Central memory CD4-positive, alpha-beta T cell (primary cell): ENCODE measurements around the gene THUMPD3.
A peak's percentile ranks its signal among the peaks of the same experiment; 100 is the strongest.

ENCODE experiments used
- DNase-seq: peaks from one replicate; pipeline ENCODE4 v3.0.0; 2022
- total RNA-seq, 3 experiments: gene quantifications; one replicate each; lab custom pipeline; 2026; lab: John Stamatoyannopoulos, UW

Gene THUMPD3, protein sequence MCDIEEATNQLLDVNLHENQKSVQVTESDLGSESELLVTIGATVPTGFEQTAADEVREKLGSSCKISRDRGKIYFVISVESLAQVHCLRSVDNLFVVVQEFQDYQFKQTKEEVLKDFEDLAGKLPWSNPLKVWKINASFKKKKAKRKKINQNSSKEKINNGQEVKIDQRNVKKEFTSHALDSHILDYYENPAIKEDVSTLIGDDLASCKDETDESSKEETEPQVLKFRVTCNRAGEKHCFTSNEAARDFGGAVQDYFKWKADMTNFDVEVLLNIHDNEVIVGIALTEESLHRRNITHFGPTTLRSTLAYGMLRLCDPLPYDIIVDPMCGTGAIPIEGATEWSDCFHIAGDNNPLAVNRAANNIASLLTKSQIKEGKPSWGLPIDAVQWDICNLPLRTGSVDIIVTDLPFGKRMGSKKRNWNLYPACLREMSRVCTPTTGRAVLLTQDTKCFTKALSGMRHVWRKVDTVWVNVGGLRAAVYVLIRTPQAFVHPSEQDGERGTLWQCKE
- 35.3 to 78.4 (median 49.6) reads per million in 3 experiments for total RNA-seq

DNA sequence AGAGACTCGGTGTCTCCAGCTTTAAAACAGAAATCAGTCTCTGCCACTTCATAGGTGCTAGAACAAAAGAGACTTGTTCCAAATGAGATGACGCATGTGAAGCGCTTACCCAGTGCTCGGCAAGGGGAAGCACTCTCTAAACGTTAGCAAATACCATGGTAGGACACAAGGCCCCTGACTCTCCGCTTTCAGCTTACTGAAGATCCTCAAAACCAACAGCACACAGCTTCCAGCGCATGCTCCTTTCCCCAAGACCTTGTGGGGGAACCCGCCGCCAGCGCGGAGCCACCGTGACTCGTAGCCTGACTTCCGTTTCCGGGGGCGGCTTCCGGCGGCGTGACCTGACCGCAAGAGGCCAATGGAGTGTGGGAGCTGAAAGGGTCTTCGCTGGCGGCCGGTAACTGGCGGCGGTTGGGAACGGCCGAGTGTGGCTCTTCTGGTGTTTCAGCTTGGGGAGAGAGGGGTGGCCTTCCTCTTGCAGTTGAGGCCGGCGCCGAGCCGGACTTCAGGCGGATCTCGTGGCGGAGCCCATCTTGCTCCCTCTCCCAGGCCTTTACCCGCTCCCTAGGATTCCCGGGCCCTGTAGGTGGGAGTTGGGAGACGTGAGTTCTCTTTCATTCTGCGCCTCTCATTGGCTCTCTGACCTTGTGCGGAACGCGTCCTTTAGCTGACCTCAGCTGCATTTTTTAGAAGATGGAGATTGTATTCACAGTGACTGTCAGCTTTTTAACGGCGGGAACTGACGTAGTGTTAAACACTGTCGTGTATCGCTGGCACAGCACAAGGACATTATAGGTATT, at the start of gene THUMPD3:
THUMPD3 (plus strand) TSS at position 324 of the 800 bp plus-strand sequence. CDS start 2,015 bp downstream, outside the sequence.
- peak; percentile 86 for DNase-seq

DNA sequence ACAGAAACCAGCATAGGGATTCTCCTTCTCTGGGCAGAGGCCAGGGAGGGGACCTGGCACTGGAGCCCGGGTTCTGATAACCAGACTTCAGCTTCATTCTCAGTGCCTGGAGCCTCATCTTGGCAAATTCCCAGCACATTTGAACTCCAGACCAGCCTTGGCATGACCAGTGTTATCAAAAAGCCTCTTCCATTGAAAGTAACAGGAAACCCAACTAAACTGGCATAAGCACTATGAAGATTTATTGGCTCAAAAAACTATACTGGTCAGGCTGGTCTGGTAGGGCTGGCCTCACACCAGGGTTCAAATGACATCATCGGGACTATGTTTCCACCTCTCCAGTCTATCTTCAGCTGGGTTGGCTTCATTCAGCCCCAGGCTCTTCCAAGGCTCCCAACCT, 48.1 kb upstream of the THUMPD3 start:
- DNase-seq, result no peak

DNA sequence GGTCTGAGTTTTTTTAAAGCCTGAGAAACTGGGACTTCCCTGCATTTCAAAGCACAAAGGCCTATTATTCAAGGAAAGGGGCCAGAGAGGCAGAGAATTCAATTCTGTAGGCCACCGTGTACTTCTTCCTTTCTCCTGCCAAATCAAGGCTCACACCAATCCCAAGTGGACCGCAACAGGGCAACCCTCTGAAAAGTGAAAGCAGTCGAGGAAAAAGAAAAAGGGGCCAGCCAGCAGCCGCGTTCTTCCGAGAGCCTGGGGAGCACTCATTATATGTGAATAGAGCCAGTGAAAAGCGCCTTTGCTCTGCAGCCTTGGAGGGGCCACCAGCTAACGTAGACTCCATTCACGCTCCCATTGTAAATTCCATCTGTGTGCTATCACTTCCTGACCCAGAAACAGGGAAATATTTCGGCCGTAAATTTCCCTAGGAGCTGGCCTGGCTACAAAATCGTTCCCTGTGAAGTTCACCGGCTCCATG, 45.9 kb upstream of the THUMPD3 start:
- no peak for DNase-seq

DNA sequence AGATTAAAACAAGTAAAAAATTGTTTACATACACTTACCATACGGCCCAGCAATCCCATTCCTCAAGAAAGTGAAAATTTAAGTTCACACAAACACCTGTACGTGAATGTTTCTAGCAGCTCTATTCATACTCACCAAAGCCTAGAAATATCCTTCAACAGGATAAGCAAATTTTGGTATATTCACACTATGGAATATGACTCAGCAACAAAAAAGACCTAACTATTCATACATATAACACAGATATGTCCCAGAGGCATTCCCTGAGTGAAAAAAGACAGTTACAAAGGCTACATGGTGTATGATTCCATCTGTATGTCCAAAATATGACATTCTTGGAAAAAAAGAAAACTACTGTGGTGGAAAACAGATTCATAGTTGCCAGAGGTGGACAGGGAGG, 40.1 kb upstream of the THUMPD3 start:
- DNase-seq, result no peak

DNA sequence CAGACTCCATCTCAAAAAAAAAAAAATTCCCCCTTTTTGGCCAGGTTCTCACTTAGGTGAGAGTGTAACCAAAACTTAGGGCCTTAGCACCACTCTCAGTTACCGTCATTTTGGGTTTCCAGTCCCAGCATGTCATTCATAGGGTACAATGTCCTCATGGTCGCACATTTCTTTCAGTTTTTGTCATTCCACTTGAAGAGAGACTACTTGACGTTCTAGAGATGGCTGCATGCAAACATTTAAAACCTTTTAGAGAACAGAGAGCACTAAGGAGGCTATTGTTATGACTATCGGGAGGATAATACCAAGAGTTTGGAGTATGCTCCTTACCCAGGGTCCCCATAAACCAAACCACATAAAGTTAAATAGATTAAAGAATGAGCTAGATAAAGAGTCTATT, 37.9 kb upstream of the THUMPD3 start:
- DNase-seq, result no peak

DNA sequence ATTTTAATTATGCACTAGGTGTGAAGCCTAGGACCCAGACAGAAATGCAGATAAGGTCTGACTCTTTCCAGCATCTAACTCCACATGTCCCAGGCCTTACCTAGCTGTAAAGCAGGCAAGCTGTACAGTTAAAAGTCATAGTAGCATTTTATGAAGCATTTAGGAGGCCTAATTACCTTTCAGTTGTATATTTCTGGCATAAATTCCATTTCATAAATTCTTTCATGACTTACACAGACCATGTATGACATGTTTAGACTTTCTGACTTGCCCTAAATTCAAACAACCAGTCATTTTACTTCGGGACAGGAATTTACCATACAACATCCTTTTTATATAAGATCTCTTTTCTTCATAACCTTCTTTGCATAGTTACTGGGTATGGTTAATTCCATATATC, 35.3 kb upstream of the THUMPD3 start:
- DNase-seq, result no peak

DNA sequence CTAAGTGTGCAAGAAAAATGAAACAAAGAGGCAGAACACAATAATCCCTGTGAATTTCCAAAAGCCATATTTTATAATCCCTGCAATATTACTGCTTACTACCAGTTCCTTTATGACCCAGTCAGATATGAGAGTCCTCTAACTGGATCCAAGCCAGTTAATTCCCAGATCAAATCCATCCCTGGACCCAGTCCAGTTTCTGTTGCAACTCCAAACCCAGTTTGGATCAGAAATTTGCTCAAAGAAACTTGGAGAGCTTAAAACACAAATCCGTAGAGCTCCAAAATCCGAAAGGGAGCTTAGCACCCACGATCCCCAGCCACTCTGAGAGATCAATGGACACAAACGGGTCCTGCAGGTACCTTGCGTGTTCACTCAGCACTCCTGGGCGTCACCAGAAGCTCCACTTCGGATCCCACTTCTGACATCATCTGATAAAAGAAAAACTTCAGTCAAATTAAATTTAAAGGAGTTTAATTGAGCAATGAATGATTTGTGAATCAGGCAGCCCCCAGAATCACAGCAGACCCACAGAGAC, 32.6 kb upstream of the THUMPD3 start:
- DNase-seq, result no peak

DNA sequence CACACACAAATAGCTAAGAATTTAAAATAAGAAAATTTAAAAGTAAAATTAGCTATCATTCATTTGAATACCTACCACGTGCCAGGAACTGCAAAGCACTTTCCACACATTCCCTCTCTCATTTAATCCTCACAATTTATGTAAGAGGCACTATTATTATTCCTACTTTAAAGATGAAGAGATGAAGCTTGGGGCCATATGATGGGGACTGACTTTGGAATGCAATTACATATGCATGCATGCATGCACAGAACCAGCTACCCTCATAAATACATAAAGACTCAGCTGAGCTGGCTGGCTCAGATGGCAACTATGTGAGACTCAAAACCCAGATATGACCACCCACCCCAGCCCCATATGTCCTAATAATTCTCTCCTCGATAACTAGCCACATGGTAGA, 31.7 kb upstream of the THUMPD3 start:
- no peak for DNase-seq

DNA sequence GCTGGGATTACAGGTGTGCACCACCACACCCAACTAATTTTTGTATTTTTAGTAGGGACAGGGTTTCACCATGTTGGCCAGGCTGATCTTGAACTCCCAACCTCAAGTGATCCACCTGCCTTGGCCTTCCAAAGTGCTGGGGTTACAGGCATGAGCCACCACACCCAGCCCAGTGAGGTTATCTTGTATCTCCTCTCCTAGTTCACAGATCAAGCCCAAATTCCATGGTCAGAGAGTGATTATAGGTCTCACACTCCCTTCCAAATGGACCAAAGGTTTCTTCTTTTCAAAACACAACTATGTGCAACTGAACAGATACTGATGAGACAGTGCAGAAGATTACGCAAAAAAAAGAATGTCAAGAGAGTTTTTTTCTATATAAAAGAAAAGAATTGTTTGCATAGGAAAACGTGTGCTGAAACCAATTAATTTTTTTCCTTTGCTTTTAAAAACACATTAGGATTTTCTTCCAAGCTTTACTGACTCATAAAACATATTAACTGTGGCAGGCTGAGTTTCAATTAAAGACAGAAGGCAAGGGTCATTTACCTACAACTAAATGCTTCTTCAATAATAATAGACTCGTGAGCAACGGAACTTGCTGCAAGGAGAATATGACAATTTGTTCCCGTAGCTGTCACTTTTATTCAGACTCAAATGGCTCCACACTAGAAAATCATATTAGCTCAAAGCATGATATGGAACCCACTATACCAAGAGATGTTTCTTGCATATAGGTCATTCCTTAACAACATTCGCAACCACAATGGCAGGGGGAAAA, 30.4 kb upstream of the THUMPD3 start:
- no peak for DNase-seq

DNA sequence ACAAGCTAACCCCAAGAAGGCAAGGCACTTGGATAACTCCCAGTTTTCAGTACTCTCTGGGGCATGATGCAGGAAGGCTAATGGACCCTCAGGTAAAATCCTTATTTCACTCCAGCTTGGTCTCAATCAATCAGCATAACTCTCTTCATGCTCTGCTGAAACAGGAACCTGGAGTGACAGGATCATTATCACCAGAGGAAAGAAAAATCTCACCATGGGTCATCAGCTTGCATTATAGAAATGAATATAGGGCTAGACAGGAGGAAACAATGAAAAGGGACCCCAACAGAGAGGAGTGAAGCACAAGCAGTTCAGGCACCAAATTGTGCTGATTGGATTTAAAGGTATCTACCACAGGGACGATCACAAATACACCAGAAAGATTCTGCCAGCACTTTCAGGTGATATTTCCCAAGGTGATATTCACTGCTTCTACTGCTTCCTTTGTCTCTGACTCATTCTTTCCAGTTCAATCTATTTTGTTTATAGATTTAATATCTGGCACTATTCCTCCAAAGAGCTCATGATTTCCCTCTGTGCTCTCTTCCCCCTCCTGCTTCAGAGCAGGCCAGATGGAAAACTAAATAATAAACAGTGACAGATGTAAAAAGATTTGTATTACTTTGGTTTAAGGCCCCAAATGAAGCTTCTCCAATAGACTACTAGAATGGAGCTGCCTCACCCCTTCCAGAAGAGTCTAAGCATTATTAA, 22.9 kb upstream of the THUMPD3 start:
- DNase-seq, result no peak

DNA sequence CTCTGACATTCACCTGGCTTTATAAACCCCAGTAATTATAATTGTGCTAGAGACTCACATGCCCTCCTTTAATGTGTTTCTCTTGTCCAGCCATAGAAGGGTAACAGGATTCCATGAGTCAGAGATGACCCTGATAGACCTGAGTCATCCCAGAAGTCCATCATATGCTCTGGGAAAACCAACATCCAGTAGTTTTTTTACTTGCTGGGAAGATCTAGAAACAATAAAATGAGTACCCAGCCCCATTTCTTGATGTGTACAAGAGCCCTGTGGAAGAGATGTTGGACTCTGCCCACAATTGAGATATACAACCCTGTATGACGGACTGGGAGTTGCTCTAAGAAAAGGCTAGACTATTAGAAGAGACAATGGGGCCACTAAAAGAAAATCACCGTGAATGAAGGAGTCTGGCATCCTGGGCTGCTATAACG, 22.4 kb upstream of the THUMPD3 start:
- no peak for DNase-seq

DNA sequence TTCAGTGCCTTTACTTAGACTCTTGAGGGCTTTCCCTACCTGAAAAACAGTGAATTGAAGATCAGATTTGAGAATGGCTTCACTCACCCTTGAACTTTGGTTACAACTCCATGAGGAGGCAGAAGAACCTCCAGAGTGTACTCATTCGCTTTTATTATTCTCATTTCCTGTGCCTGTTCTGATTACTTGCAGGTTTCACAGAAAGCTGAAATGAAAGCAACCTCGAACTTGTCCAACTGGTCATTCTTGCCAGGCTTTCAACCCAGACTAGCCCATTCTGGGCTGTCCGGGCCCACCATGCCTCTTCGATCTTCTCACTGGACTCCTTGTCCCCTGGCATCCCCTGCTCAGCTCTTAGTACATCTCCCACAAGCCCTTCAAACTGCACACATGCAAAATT, 20.2 kb upstream of the THUMPD3 start:
- DNase-seq, result no peak

DNA sequence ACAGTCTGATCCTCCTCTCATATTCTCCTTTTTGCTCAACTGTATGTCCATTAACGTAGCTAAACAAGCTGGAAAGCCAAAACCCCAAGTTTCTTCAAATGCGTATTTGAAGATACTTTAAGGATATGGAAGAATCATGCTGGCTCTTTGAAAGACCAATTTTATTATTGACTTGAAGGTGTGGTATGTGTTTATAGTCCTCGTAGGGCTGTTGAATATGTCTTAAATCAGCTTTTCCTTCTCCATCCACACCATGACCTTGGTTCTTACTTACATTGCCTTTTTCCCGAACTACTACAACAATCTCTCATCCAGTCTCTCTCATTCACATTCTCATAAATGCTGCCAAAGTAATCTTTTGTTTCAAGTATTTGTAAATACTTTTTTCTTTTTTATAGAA, 19.7 kb upstream of the THUMPD3 start:
- no peak for DNase-seq

DNA sequence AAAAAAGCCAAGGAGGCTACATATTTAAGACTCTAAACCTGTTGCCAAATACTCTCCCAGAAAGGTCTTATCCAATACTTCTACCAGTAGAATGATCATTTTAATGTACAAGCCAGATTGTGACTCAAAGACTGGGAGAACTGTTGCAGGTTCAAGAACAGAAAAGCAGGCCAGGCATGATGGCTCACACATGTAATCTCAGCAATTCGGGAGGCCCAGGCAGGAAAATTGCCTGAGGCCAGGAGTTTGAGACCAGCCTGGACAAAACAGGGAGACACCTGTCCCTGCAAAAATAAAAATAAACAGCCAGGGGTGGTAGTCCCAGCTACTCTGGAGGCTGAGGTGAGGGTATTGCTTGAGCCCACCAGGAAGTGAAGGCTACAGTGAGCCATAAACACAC, 17.8 kb upstream of the THUMPD3 start:
- no peak for DNase-seq

DNA sequence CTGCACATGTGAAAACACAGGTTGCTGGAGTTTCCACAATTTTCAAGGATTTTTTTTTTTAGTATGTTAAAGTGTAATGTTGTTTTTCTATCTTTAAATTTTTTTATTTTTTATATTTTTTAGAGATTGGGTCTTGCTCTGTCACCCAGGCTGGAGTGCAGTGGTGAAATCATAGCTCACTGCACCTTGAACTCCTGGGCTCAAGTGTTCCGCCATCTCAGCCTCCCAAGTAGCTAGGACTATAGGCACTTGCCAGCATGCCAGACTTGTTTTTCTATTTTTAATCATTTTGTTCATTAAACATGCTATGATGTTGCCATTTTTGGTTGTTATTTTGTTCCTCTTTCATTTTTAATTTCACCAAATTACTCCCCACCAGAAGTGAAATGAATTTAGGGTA, 16.7 kb upstream of the THUMPD3 start:
- DNase-seq, result no peak

DNA sequence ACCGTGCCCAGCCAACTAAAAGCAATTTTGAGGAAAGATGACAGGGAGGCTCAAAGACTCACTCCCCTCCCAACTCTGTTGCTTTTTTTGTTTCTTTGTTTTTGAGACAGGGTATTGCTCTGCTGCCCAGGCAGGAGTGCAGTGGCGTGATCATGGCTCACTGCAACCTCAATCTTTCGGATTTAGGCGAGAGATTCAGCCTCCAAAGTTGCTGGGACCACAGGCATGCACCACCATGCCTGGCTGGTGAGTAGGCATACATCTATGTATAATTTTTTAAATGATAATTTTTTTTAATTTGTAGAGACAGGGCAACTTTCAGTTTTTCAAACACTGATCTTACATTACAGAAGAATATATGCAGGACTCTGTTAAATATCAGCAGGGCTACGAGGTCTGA, 15.8 kb upstream of the THUMPD3 start:
- no peak for DNase-seq

DNA sequence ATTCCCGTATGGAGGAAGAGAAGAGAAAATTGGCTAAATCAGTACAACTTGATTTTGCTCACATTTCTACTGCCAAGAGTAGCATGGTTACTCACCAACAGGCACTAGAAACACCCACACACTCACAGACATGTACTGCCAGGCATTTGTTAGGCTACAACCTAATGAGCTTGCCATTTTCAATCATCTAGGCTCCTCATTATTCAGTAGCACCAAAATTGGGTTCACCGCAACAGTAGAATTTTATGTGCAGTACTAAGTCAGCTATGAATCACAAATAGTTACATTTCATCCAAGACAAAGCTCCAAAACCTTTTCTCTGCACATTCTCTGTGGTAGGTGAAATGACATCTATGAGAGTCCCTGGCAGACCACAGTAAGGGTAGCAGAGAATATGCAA, 15.0 kb upstream of the THUMPD3 start:
- no peak for DNase-seq

DNA sequence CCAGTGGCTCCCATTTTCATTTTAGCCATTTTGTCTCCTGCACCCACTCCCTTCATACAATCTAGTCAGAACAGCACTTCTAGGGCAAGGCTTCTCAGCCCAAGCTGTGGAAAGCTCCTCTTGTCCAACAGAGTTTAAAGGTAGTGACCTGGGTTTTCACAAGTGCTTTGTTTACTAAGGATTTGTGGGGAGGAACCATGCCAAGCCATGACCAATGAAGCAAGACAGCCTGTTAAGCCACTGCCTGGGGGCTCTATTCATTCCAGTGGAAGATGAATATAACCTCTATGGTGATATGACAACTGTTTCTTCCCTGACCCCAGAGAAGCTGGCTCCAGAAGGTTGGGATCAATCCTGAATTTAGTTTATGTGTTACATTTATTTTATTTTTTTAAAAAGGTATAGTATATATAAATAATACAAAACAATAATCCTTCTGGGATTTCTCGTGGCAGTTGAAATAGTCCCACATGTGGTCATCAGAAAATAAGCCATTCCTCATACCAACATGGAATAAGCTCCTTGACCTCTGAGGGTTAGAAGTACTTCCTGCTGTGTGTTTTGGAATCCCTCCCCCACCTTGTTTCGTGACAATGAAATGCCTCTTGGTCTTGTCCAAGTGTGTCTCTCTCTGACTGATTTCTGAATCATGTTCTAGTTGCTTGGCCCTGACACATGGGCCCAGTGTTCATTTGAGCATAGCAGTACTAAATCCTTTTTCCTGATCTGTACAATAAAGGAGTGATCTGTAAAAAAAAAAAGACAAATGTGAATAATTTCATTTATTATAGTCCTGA, 13.3 kb upstream of the THUMPD3 start:
- DNase-seq, result no peak

DNA sequence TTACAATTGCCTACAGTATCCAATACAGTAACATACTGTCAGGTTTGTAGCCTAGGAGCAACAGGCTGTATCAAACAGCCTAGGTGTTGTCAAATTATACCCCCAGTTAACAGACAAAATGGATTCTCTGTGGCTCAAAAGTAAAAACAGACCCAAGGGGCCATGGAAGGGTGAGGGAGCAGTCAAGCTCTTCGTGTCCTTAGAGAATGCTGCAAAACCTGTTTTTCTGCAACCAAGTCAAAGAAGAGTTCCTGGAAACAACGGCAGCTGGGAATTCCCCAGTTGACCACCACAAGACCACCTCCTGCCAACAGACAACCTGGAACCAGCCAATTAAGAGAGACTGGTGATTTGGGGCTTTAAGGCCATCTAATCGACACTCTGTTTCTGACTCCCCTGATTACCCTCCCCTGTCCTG, 11.1 kb upstream of the THUMPD3 start:
- no peak for DNase-seq

DNA sequence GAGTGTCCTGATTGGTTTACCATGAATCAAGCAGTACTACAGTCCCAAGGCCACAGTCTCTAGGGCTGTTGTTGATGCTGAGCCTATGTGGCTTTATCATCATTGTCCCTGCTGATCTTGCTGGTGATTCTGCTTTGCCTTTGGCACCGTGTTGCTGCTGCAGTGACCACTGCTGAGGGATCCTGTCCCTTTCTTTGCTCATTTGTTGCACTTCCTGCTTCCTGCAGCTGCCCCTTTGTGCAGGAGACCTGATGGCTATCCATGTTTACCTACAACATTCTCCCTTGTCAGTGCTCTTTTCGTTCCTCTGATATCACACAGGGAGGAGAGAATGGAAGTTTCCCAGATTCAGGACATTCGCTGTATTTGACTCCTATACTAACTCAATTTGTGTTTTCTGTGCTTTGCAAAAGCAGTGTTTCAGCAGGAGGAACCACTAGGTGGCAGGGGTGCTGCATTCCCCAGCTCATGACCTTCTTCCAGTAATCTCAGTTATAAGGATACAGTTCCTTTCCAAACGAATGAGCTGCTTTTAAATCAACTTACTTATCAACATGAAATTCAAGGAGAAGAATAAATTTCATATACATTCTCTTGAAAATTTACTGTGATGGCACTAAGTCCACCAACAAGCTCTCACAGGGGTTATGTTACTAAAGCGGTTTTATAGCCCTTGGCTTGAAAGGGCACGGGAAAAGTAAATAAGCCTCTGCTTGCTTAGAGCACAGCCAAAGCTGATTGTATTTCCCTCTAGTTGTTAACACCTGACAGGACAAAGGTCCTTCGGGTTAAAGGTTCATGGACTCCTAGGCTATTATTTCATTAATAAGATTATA, 9.7 kb upstream of the THUMPD3 start:
- DNase-seq, result peak; percentile 43
